Fibroblast of pulmonary artery (primary cell): ENCODE measurements around the gene ERP44.
"Not testable (repeated sequence)": the region's sequence is repeated elsewhere in the genome, so short reads cannot be mapped to it uniquely, and the experiment has no call there.

Source experiments
- DNase-seq: peaks from one replicate; pipeline ENCODE4 v3.0.0-alpha.2; 2010; ENCODE audit warnings: low read depth
- H3K4me3 ChIP-seq: replicated peaks from 2 replicates; pipeline ENCODE4 v1.5.1; 2011; ENCODE audit warnings: low read depth, mild to moderate bottlenecking, control low read depth, low read length, moderate library complexity
- TF ChIP-seq, protein P1 (sequence below): IDR thresholded peaks from 2 replicates; pipeline ENCODE4 v1.5.1; 2011; ENCODE audit warnings: mild to moderate bottlenecking, control low read depth, low read length, inconsistent platforms; ENCODE audit errors: missing control alignments

Gene ERP44

GRCh38 chr9:99999797-100000196 lies 99.0 kb downstream of the ERP44 start:
- DNase-seq, result no peak
- TF ChIP-seq, protein P1, sequence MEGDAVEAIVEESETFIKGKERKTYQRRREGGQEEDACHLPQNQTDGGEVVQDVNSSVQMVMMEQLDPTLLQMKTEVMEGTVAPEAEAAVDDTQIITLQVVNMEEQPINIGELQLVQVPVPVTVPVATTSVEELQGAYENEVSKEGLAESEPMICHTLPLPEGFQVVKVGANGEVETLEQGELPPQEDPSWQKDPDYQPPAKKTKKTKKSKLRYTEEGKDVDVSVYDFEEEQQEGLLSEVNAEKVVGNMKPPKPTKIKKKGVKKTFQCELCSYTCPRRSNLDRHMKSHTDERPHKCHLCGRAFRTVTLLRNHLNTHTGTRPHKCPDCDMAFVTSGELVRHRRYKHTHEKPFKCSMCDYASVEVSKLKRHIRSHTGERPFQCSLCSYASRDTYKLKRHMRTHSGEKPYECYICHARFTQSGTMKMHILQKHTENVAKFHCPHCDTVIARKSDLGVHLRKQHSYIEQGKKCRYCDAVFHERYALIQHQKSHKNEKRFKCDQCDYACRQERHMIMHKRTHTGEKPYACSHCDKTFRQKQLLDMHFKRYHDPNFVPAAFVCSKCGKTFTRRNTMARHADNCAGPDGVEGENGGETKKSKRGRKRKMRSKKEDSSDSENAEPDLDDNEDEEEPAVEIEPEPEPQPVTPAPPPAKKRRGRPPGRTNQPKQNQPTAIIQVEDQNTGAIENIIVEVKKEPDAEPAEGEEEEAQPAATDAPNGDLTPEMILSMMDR, result no peak

GRCh38 chr9:99998866-99999265 lies 99.9 kb downstream of the ERP44 start:
- H3K4me3 ChIP-seq, result no peak overlapping the region
- no peak for DNase-seq
- TF ChIP-seq, protein P1, result no peak

More at GRCh38 chr9:99999797-100000196, 99.0 kb downstream of the ERP44 start:
- no peak overlapping the region for H3K4me3 ChIP-seq

- no peak for DNase-seq
- TF ChIP-seq, protein P1, result no peak
- H3K4me3 ChIP-seq, result no peak overlapping the region
These were observed 100.5 kb downstream of the ERP44 start for GRCh38 chr9:99998266-99998665.

DNA sequence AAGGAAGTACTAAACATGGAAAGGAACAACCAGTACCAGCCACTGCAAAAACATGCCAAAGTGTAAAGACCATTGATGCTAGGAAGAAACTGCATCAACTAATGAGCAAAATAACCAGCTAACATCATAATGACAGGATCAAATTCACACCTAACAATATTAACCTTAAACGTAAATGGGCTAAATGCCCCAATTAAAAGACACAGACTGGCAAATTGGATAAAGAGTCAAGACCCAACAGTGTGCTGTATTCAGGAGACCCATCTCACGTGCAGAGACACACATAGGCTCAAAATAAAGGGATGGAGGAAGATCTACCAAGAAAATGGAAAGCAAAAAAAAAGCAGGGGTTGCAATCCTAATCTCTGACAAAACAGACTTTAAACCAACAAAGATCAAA lies 108.3 kb downstream of the ERP44 start:
- not testable (repeated sequence) for DNase-seq, H3K4me3 ChIP-seq

DNA sequence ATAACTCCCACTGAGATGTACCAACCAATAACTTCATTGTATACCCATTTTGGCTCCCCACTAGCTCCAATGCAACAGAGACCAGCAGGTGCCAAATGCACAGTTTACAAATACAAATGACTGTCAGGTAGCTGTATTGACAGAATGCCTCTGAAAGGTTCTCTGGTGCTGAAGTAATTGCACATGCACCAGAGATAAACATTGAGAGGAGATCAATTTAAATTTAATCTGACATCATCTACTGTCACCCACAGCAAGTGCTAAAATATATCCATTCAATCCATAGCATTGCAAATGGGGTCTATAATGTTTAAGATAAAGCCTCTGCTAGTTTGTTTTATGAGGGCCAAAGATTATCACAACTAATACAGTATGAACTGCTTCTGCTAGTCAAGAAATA lies 112.2 kb downstream of the ERP44 start:
- TF ChIP-seq, protein P1, result no peak
- no peak for DNase-seq
- no peak overlapping the region for H3K4me3 ChIP-seq

DNA sequence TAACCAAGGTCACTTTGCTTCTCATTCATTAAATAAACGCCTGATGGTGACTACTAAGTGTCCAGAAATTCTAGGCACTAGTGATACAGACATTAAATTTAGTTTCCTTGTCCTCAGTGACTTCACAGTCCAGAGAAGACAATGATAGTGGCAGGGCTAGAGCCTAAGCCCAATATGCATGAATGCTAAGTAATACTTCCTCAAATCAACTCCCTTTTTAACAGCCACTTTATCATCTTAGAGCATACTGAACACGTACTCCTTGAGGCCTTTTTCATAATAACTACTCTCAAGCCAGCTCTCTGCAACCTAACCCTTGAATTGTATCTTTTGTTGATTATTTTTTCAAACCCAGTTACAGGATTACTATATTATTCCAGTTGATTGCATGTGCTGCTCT lies 118.2 kb downstream of the ERP44 start:
- no peak overlapping the region for H3K4me3 ChIP-seq
- TF ChIP-seq, protein P1, result no peak
- no peak for DNase-seq

GRCh38 chr9:99978221-99978620 lies 120.6 kb downstream of the ERP44 start:
- TF ChIP-seq, protein P1, result no peak
- H3K4me3 ChIP-seq, result no peak overlapping the region
- DNase-seq, result no peak
